ENCODE data around the gene DOP1A. TPM values are rescaled to one million over a fixed set of nuclear protein-coding genes. Genes with fewer than 3 reads are reported as not detected.

The DOP1A gene
- total and polyA plus RNA-seq, 2 of the 13 experiments (the other 11 are each of a cell fraction or from before 2014, with no cell fraction given) = 5.2 to 16.7 TPM

DNA sequence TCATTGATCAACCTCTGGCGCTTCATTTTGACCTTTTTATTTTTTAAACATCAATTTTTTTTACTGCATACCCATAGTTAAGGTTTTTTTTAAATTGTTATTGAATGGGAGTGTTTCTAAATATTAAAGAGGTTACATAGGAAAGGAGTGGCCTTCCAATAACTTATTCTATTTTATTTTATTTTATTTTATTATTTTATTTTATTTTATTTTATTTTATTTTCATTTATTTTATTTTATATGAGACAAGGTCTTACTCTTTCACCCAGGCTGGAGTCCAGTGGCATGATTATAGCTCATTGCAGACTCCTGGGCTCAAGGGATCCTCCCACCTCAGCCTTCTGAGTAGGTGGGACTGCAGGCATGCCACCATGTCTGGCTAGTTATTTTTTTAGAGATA, 30.2 kb downstream of the DOP1A start (continued):
- no peak for TF ChIP-seq ZNF136 (CRISPR knock-in tag; IDR thresholded peaks at IDR 0.05; ENCODE audit: low read depth)

DNA sequence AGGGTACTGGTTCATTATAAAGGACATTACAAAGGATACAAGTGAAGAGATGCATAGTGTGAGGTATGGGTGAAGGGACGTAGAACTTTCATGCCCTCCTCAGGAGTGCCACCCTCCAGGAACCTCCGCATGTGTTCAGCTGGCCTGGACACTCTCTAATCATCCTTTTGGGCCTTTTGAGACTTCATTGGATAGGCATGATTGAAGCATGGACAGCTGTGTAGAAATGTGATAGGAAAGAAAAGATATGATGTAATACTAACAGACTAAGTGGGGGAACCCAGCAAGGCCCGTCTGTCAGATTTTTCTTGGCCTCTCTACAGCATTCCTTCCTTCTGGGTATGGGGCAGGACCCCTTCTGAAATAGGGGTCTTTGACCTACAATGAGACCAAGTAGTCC, 31.1 kb downstream of the DOP1A start:
- Histone ChIP-seq H4K20me1 (ENCODE audit: insufficient read depth, low read length) (no peaks in the 10 kb centered on the region), H3K79me2 (ENCODE audit: insufficient read depth, low read length) (no peaks in the 10 kb centered on the region), H3K36me3 (replicated peaks in 1 of 2; ENCODE audit: control insufficient read depth in 1 of 2, insufficient read depth in 2 of 2, low read length in 2 of 2) (peaks cover 0 to 3% of the 10 kb centered on the region in 2 experiments; a peak in 1 of 5 replicates), H3K4me2 (ENCODE audit: low read depth, low read length) (no peak overlapping the region), H3K27ac (ENCODE audit: extremely low read length, insufficient read depth, low read length) (no peak overlapping the region), H3K4me3 (replicated peaks in 1 of 3; ENCODE audit: insufficient read depth in 1 of 3, low read depth in 2 of 3, low read length in 3 of 3) (no peak overlapping the region), H3K4me1 (ENCODE audit: insufficient read depth, low read length) (no peaks in the 10 kb centered on the region), H2AFZ (ENCODE audit: low read length) (no peak overlapping the region), H3K9ac (ENCODE audit: insufficient read depth, low read depth, low read length) (no peak overlapping the region), H3K9me3 (ENCODE audit: low read length) (no peaks in the 10 kb centered on the region), H3K27me3 (ENCODE audit: control insufficient read depth in 1 of 2, insufficient read depth in 2 of 2, low read length in 2 of 2) (no peaks in the 10 kb centered on the region)
- no TSS peak for BruUV-seq (replicated peaks)
- ChIA-PET POLR2A (no interaction called here), CTCF (ENCODE audit: low intra/inter-chr PET ratio, low total read pairs) (no interaction called here)
- in situ Hi-C loops (cut with HindIII; ENCODE audit: extremely low pct_ligation_motif_present, low pct_unique_long_range_greater_than_20kb) = no loop called here
- DNase-seq (ENCODE audit: low spot score) (no peak), FAIRE-seq (no peak), ATAC-seq (no peak)
- intact Hi-C loops (cut with micrococcal nuclease; ENCODE audit: unreplicated experiment) = no loop called here
- WGBS (ENCODE audit: low lambda C conversion rate) = 94% methylated on average over 3 of the region's 3 CpGs
- TF ChIP-seq MYNN (CRISPR knock-in tag; IDR thresholded peaks at IDR 0.05; ENCODE audit: low read depth) = no peak
- TF ChIP-seq, protein P1, sequence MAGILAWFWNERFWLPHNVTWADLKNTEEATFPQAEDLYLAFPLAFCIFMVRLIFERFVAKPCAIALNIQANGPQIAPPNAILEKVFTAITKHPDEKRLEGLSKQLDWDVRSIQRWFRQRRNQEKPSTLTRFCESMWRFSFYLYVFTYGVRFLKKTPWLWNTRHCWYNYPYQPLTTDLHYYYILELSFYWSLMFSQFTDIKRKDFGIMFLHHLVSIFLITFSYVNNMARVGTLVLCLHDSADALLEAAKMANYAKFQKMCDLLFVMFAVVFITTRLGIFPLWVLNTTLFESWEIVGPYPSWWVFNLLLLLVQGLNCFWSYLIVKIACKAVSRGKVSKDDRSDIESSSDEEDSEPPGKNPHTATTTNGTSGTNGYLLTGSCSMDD (CRISPR knock-in tag; IDR thresholded peaks at IDR 0.05) = no peak
- TF ChIP-seq JUNB (CRISPR knock-in tag; IDR thresholded peaks at IDR 0.05; ENCODE audit: borderline replicate concordance) = no peak
- TF ChIP-seq, protein P2, sequence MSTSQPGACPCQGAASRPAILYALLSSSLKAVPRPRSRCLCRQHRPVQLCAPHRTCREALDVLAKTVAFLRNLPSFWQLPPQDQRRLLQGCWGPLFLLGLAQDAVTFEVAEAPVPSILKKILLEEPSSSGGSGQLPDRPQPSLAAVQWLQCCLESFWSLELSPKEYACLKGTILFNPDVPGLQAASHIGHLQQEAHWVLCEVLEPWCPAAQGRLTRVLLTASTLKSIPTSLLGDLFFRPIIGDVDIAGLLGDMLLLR (CRISPR knock-in tag; IDR thresholded peaks at IDR 0.05) = no peak
- no peak for TF ChIP-seq MAZ (IDR thresholded peaks at IDR 0.05; ENCODE audit: borderline replicate concordance, low read depth, low read length)
- no peak for TF ChIP-seq MAZ (CRISPR knock-in tag; IDR thresholded peaks at IDR 0.05; ENCODE audit: low read depth)
- TF ChIP-seq ZFP82 (CRISPR knock-in tag; IDR thresholded peaks at IDR 0.05; ENCODE audit: borderline replicate concordance) = no peak
- TF ChIP-seq ZNF225 (CRISPR knock-in tag; IDR thresholded peaks at IDR 0.05) = no peak
- no peak for TF ChIP-seq SP140L (CRISPR knock-in tag; IDR thresholded peaks at IDR 0.05; ENCODE audit: borderline replicate concordance)
- no peak for TF ChIP-seq GABPA (IDR thresholded peaks at IDR 0.05; ENCODE audit: low read depth, low read length)
- no peak for TF ChIP-seq GABPA (CRISPR knock-in tag; IDR thresholded peaks at IDR 0.05; ENCODE audit: low read depth)
- TF ChIP-seq ATF1 (CRISPR knock-in tag; IDR thresholded peaks at IDR 0.05) = no peak
- no peak for TF ChIP-seq HES4 (CRISPR knock-in tag; IDR thresholded peaks at IDR 0.05; ENCODE audit: borderline replicate concordance)
- TF ChIP-seq, protein P3, sequence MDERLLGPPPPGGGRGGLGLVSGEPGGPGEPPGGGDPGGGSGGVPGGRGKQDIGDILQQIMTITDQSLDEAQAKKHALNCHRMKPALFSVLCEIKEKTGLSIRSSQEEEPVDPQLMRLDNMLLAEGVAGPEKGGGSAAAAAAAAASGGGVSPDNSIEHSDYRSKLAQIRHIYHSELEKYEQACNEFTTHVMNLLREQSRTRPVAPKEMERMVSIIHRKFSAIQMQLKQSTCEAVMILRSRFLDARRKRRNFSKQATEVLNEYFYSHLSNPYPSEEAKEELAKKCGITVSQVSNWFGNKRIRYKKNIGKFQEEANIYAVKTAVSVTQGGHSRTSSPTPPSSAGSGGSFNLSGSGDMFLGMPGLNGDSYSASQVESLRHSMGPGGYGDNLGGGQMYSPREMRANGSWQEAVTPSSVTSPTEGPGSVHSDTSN (CRISPR knock-in tag; IDR thresholded peaks at IDR 0.05) = no peak
- TF ChIP-seq PAF1 (CRISPR knock-in tag; IDR thresholded peaks at IDR 0.05) = no peak
- TF ChIP-seq, protein P4, sequence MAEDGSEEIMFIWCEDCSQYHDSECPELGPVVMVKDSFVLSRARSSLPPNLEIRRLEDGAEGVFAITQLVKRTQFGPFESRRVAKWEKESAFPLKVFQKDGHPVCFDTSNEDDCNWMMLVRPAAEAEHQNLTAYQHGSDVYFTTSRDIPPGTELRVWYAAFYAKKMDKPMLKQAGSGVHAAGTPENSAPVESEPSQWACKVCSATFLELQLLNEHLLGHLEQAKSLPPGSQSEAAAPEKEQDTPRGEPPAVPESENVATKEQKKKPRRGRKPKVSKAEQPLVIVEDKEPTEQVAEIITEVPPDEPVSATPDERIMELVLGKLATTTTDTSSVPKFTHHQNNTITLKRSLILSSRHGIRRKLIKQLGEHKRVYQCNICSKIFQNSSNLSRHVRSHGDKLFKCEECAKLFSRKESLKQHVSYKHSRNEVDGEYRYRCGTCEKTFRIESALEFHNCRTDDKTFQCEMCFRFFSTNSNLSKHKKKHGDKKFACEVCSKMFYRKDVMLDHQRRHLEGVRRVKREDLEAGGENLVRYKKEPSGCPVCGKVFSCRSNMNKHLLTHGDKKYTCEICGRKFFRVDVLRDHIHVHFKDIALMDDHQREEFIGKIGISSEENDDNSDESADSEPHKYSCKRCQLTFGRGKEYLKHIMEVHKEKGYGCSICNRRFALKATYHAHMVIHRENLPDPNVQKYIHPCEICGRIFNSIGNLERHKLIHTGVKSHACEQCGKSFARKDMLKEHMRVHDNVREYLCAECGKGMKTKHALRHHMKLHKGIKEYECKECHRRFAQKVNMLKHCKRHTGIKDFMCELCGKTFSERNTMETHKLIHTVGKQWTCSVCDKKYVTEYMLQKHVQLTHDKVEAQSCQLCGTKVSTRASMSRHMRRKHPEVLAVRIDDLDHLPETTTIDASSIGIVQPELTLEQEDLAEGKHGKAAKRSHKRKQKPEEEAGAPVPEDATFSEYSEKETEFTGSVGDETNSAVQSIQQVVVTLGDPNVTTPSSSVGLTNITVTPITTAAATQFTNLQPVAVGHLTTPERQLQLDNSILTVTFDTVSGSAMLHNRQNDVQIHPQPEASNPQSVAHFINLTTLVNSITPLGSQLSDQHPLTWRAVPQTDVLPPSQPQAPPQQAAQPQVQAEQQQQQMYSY (CRISPR knock-in tag; IDR thresholded peaks at IDR 0.05) = no peak
- TF ChIP-seq, protein P5, sequence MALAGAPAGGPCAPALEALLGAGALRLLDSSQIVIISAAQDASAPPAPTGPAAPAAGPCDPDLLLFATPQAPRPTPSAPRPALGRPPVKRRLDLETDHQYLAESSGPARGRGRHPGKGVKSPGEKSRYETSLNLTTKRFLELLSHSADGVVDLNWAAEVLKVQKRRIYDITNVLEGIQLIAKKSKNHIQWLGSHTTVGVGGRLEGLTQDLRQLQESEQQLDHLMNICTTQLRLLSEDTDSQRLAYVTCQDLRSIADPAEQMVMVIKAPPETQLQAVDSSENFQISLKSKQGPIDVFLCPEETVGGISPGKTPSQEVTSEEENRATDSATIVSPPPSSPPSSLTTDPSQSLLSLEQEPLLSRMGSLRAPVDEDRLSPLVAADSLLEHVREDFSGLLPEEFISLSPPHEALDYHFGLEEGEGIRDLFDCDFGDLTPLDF (CRISPR knock-in tag; IDR thresholded peaks at IDR 0.05) = no peak
